GM10266 (cell line): Measurements from ENCODE around the gene SPEF1.

Experiments
- DNase-seq: peaks from one replicate; pipeline ENCODE4 v3.0.0; 2012; ENCODE audit errors: extremely low spot score
- TF ChIP-seq, protein P1 (sequence below): IDR thresholded peaks from 2 replicates; pipeline ENCODE4 v1.5.1; 2012; ENCODE audit warnings: mild to moderate bottlenecking, low read depth; ENCODE audit not compliant: control insufficient read depth, insufficient read depth; ENCODE audit errors: missing control alignments

Gene SPEF1

DNA sequence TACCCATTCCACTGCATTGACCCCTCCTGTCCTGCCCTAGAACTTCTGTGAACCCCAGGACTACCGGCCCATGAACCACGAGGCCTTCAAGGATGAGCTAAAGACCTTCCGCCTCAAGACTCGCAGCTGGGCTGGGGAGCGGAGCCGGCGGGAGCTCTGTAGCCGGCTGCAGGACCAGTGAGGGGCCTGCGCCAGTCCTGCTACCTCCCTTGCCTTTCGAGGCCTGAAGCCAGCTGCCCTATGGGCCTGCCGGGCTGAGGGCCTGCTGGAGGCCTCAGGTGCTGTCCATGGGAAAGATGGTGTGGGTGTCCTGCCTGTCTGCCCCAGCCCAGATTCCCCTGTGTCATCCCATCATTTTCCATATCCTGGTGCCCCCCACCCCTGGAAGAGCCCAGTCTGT lies 23.5 kb upstream of the SPEF1 start:
- no peak for DNase-seq
- TF ChIP-seq, protein P1, sequence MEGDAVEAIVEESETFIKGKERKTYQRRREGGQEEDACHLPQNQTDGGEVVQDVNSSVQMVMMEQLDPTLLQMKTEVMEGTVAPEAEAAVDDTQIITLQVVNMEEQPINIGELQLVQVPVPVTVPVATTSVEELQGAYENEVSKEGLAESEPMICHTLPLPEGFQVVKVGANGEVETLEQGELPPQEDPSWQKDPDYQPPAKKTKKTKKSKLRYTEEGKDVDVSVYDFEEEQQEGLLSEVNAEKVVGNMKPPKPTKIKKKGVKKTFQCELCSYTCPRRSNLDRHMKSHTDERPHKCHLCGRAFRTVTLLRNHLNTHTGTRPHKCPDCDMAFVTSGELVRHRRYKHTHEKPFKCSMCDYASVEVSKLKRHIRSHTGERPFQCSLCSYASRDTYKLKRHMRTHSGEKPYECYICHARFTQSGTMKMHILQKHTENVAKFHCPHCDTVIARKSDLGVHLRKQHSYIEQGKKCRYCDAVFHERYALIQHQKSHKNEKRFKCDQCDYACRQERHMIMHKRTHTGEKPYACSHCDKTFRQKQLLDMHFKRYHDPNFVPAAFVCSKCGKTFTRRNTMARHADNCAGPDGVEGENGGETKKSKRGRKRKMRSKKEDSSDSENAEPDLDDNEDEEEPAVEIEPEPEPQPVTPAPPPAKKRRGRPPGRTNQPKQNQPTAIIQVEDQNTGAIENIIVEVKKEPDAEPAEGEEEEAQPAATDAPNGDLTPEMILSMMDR = no peak

DNA sequence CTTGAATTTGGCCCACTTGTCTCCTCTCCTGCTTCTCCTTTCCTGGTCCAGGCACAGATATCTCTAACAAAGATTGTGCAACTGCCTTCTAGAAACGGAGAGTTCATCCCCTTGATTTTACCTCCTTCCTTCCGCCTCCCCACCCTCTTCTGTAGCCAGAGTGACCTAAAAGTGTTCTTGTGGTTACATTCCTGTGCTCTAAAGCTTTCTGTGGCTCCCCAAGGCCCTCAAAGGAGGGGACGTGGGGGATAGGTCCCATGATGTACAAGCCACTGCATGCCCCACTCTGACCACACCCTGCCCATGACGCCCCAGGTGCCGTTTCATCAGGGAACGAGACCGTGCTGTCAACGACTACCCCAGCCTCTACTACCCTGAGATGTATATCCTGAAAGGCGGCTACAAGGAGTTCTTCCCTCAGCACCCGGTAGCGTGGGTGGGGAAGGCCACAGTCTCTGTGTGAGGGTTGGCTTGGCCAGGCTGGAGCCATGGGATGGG lies 23.1 kb upstream of the SPEF1 start:
- TF ChIP-seq, protein P1 = no peak
- DNase-seq = no peak

DNA sequence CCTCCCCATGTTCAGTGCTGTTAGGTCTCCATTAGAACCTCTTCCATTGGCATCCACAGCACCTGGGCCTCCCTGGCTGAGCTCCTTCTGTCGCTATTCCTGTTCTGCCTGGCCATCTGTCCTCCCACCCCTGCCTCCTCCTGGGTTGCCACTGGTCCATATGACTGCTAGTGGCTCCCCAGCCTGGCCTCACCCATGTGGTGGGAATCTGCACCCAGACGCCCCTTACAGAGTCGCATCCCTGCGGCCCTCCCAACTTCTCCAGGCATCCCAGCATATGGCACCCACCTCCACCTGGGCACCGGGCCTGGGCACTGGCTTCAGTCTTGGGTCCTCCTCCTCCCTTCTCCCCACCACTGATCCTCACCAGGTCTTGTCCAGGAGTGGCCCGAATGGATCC lies 22.6 kb upstream of the SPEF1 start:
- DNase-seq = no peak
- TF ChIP-seq, protein P1 = no peak

DNA sequence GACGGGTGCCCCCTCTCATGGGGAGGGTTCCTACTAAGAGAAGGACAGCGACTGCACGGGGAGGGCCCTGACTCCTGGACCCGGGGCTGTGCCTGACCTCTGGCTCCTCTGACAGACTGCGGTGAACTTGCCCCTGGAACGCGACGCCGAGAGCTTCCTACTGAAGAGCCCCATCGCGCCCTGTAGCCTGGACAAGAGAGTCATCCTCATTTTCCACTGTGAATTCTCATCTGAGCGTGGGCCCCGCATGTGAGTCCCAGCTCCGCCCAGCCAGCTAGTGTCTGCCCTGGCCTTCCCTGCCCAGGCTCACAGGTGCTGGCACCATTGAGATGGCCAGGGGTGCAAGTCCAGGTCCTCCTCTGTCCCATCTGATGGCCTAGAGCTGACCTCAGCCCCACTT lies 22.0 kb upstream of the SPEF1 start:
- DNase-seq = no peak
- TF ChIP-seq, protein P1 = no peak

DNA sequence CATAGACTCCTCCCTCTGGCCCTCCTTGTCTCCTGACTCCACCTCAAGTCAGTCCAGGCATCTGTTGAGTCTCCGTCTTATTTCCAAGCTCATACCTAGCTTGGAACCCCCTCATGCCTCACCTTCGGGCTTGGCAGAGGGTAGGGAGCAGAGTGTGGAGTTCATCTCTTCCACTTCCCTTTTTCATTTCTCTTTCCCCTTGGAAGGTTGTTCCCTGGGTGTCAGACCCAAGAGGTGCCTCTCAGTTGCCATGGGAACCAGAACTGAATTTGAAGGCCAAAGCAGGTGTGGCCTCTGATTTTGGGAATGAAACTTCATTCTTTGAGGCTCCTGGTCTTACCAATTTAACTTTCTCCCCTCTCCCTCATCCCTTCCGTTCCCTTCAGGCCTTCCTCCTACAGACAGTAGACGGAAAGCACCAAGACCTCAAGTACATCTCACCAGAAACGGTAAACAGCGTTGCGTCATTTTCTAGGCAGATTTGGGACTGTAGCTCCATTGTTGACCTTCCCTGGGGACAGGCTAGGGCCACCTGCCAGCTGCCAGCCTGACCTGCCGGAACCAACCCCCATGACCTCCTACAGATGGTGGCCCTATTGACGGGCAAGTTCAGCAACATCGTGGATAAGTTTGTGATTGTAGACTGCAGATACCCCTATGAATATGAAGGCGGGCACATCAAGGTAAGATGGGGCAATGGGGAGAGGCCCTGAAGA lies 21.4 kb upstream of the SPEF1 start:
- TF ChIP-seq, protein P1 = no peak

DNA sequence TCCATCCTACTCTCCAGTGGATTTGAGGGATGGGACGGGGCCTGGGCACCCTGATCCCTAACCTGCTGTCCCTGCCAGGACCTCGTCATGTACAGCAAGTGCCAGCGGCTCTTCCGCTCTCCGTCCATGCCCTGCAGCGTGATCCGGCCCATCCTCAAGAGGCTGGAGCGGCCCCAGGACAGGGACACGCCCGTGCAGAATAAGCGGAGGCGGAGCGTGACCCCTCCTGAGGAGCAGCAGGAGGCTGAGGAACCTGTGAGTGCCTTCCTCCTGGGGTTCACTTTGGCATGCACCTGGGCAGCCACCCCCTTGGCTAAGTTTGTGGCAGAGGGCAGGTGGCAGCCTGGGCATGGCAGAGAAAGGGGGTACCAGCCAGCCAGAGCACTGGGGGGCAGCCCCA lies 20.6 kb upstream of the SPEF1 start:
- DNase-seq = no peak
- TF ChIP-seq, protein P1 = no peak

More for the DNA sequence above, 21.4 kb upstream of the SPEF1 start:
- DNase-seq = no peak

DNA sequence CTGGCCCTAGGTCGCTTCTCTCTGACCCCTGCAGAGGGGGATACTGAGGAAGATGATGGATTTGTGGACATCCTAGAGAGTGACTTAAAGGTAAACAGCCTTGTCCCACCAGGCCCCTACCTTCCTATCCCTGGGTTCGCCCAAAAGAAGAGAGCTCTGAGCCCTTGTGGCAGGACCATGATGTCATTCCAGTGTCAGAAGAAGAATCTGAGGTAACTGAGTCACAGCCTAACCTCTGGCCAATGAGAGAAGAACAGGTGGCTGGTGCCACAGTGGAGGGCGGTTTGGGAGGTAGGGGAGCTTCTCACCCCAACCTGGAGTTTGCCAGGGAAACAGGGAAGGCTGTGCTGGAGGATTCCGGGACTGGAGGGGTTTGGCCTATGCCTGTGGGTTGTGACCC lies 20.1 kb upstream of the SPEF1 start:
- DNase-seq = no peak
- TF ChIP-seq, protein P1 = no peak
